K562 (cell line): ENCODE results near the gene STAM2. TPM values are rescaled to one million over a fixed set of nuclear protein-coding genes. Genes with fewer than 3 reads are reported as not detected.

Source experiments
- CTBP1 ChIP-seq: fragments of 450-650 bp; IDR thresholded peaks from 2 replicates; pipeline ENCODE4 v1.6.1; 2016; ENCODE audit warnings: borderline replicate concordance
- FOXK2 ChIP-seq, 2 experiments: fragments of 450-650 bp; IDR thresholded peaks in 1 of 2; conservative IDR thresholded peaks in 1 of 2; 2 replicates each; pipeline ENCODE4 v1.6.1; 2016; ENCODE audit warnings: low read depth in 2 of 2, mild to moderate bottlenecking in 1 of 2
- FOXM1 ChIP-seq, 2 experiments: fragments of 450-650 bp in 1 of 2; sonication (generic) in 1 of 2; formaldehyde crosslinking in 1 of 2; IDR thresholded peaks; 2 replicates each; pipeline versions ENCODE4 v1.6.1 to v1.9.0; 2017 to 2022; ENCODE audit warnings: low read depth in 2 of 2, mild to moderate bottlenecking in 2 of 2, missing genetic modification reagents in 1 of 2, moderate library complexity in 1 of 2
- HMG20A ChIP-seq: fragments of 450-650 bp; formaldehyde crosslinking; conservative IDR thresholded peaks from 2 replicates; pipeline ENCODE4 v1.4.0; 2020; ENCODE audit warnings: mild to moderate bottlenecking, mixed read lengths
- IFI16 ChIP-seq: fragments of 250-450 bp; sonication (Bioruptor Pico); IDR thresholded peaks from 2 replicates; pipeline ENCODE4 v2.1.2; 2022; ENCODE audit warnings: mild to moderate bottlenecking, inconsistent platforms
- LARP7 ChIP-seq: fragments of 450-650 bp; IDR thresholded peaks from 2 replicates; pipeline ENCODE4 v1.6.1; 2016
- RBM34 ChIP-seq: fragments of 200-400 bp; formaldehyde crosslinking; IDR thresholded peaks from 2 replicates; pipeline ENCODE4 v1.6.1; 2018; ENCODE audit warnings: low read length, borderline replicate concordance; ENCODE audit not compliant: insufficient read depth
- SMAD4 ChIP-seq: fragments of 250-450 bp; sonication (Bioruptor Pico); conservative IDR thresholded peaks from 2 replicates; pipeline ENCODE4 v1.8.0; 2021; ENCODE audit warnings: inconsistent platforms, mild to moderate bottlenecking, moderate library complexity
- TOE1 ChIP-seq, 2 experiments: fragments of 450-650 bp in 1 of 2; sonication (generic) in 1 of 2; formaldehyde crosslinking in 1 of 2; IDR thresholded peaks; 2 replicates each; pipeline versions ENCODE4 v1.7.1 to v1.8.0; 2016 to 2022; ENCODE audit warnings: borderline replicate concordance in 2 of 2, mild to moderate bottlenecking in 2 of 2, antibody characterized with exemption in 1 of 2, inconsistent platforms in 1 of 2, low read depth in 1 of 2, missing genetic modification reagents in 1 of 2, moderate library complexity in 1 of 2
- XRCC4 ChIP-seq: IDR thresholded peaks from one replicate; pipeline ENCODE4 v1.6.1; 2011; ENCODE audit not compliant: insufficient read depth, insufficient read length; ENCODE audit errors: extremely low read depth
- ZNF274 ChIP-seq: IDR thresholded peaks from 2 replicates; pipeline ENCODE4 v1.6.1; 2011; ENCODE audit warnings: low read depth, mild to moderate bottlenecking, low read length, moderate library complexity, borderline replicate concordance
- ZNF444 ChIP-seq: fragments of 250-450 bp; sonication (Bioruptor Pico); IDR thresholded peaks from 2 replicates; pipeline ENCODE4 v1.4.0; 2020; ENCODE audit warnings: mild to moderate bottlenecking, moderate library complexity
- polyA plus RNA-seq, 8 experiments: library from polyadenylated mRNA; depleted of rRNA in 4 of 8; stranded (reverse) in 5 of 8; unstranded in 3 of 8; fragments of >200 nt; fragmentation: Nextera tagmentation in 2 of 8; fragmentation: Illumina TruSeq in 1 of 8; extraction: Ambion mirVana in 2 of 8; extraction: Trizol in 1 of 8; gene quantifications; 2 replicates each; pipeline versions ENCODE4 v1.2.1 to v1.2.3, GENCODE V29; 2011 to 2014; ENCODE audit warnings: inconsistent platforms in 1 of 8, missing spikeins in 1 of 8
- total RNA-seq, 7 experiments: library from RNA; depleted of rRNA in 6 of 7; stranded (reverse); fragments of >200 nt in 6 of 7; fragmentation: Illumina TruSeq in 2 of 7; extraction: Trizol in 2 of 7; gene quantifications; 2 replicates each; pipeline versions ENCODE4 v1.2.1 to v1.2.3, GENCODE V29; 2011 to 2021; ENCODE audit warnings: low replicate concordance in 1 of 7
- TF ChIP-seq, protein P1 (sequence below): sonication (generic); formaldehyde crosslinking; IDR thresholded peaks from 2 replicates; pipeline ENCODE4 v1.8.0; 2023; ENCODE audit warnings: missing genetic modification reagents, mild to moderate bottlenecking, borderline replicate concordance
- TF ChIP-seq, protein P2 (sequence below), 2 experiments: fragments of 250-450 bp in 1 of 2; fragments of 450-650 bp in 1 of 2; sonication (Bioruptor Pico) in 1 of 2; IDR thresholded peaks; 2 replicates each; pipeline versions ENCODE4 v1.6.1 to v1.8.0; 2016 to 2021; ENCODE audit warnings: mild to moderate bottlenecking in 2 of 2, moderate library complexity in 2 of 2, missing compliant biosample characterization in 1 of 2, missing genetic modification characterization in 1 of 2
- TF ChIP-seq, protein P3 (sequence below): fragments of 450-650 bp; IDR thresholded peaks from 2 replicates; pipeline ENCODE4 v1.6.1; 2017; ENCODE audit warnings: mild to moderate bottlenecking, moderate library complexity
- TF ChIP-seq, protein P4 (sequence below): sonication (generic); formaldehyde crosslinking; IDR thresholded peaks from 2 replicates; pipeline ENCODE4 v1.9.0; 2022; ENCODE audit warnings: mild to moderate bottlenecking, missing genetic modification reagents

STAM2 gene
- total and polyA plus RNA-seq, 9 of the 15 experiments (the other 6 are each of a cell fraction or from before 2014, with no cell fraction given) = 4.5 to 13.9 (median 8.7) TPM

DNA sequence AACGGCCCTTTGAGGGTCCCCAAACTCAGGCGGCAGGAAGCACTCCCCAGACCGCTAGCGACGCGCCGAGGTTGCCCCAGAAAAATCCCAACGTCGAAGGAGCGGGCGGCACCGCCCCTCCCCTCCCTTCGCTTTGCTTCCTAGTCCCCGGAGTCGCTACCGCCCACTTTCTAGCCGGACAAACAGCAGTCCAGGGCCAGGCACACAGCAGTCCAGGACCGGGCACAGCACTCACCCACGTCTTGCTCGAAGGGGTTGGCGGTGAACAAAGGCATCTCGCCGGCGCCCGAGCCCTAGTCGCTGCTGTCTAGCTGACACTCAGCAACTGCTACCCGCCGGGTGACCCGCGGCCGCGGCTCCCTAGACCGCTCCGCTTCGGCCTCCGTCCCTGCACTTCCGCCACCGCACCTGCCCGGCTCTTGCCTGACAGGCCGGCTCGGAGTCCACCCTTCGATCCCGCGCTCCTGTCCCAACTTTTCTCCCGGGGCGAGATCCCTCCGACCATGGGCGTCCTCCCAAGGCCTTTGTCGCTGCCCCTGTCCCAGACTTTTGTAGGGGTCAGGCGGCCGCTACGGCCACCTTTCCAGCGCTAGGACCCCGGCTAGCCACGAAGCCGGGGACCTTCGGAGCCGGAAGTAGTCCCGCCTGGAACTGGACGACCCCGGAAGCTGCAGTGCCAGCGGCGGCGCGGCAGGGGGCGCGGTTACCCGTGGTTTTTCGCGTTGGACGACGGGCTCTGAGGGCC lies at the start of gene STAM2 (continued):
- TF ChIP-seq IFI16 (CRISPR knock-in tag) (no peak), ZNF444 (CRISPR knock-in tag) (no peak), FOXM1 (IDR thresholded peaks at IDR 0.05; ENCODE audit: low read depth) (peak; percentile 43), FOXM1 (CRISPR knock-in tag; IDR thresholded peaks at IDR 0.05; ENCODE audit: low read depth) (no peak; the same call in 1 of the 2 replicates), XRCC4 (no peak), SMAD4 (CRISPR knock-in tag) (peak; percentile 100), HMG20A (CRISPR knock-in tag) (no peak), TOE1 (IDR thresholded peaks at IDR 0.05; ENCODE audit: borderline replicate concordance) (peak; percentile 85), TOE1 (CRISPR knock-in tag; IDR thresholded peaks at IDR 0.05; ENCODE audit: borderline replicate concordance, low read depth) (no peak), CTBP1 (peak; percentile 78), RBM34 (no peak), FOXK2 (conservative IDR thresholded peaks at IDR 0.05 in 1 of 2, IDR thresholded peaks at IDR 0.05 in 1 of 2; ENCODE audit: low read depth in 2 of 2) (peak in 1 of 2 experiments; percentile 42; a peak in 2 of 4 replicates), LARP7 (no peak), ZNF274 (no peak; the same call in 1 of the 2 replicates)
- TF ChIP-seq, protein P1, sequence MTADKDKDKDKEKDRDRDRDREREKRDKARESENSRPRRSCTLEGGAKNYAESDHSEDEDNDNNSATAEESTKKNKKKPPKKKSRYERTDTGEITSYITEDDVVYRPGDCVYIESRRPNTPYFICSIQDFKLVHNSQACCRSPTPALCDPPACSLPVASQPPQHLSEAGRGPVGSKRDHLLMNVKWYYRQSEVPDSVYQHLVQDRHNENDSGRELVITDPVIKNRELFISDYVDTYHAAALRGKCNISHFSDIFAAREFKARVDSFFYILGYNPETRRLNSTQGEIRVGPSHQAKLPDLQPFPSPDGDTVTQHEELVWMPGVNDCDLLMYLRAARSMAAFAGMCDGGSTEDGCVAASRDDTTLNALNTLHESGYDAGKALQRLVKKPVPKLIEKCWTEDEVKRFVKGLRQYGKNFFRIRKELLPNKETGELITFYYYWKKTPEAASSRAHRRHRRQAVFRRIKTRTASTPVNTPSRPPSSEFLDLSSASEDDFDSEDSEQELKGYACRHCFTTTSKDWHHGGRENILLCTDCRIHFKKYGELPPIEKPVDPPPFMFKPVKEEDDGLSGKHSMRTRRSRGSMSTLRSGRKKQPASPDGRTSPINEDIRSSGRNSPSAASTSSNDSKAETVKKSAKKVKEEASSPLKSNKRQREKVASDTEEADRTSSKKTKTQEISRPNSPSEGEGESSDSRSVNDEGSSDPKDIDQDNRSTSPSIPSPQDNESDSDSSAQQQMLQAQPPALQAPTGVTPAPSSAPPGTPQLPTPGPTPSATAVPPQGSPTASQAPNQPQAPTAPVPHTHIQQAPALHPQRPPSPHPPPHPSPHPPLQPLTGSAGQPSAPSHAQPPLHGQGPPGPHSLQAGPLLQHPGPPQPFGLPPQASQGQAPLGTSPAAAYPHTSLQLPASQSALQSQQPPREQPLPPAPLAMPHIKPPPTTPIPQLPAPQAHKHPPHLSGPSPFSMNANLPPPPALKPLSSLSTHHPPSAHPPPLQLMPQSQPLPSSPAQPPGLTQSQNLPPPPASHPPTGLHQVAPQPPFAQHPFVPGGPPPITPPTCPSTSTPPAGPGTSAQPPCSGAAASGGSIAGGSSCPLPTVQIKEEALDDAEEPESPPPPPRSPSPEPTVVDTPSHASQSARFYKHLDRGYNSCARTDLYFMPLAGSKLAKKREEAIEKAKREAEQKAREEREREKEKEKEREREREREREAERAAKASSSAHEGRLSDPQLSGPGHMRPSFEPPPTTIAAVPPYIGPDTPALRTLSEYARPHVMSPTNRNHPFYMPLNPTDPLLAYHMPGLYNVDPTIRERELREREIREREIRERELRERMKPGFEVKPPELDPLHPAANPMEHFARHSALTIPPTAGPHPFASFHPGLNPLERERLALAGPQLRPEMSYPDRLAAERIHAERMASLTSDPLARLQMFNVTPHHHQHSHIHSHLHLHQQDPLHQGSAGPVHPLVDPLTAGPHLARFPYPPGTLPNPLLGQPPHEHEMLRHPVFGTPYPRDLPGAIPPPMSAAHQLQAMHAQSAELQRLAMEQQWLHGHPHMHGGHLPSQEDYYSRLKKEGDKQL (CRISPR knock-in tag) = no peak
- TF ChIP-seq, protein P2, sequence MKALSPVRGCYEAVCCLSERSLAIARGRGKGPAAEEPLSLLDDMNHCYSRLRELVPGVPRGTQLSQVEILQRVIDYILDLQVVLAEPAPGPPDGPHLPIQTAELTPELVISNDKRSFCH (CRISPR knock-in tag; IDR thresholded peaks at IDR 0.05) = no peak
- TF ChIP-seq, protein P2 (tag; IDR thresholded peaks at IDR 0.05) = 0 out of 2 replicates have a peak, but pooled peaks have one; percentile 63
- TF ChIP-seq, protein P3, sequence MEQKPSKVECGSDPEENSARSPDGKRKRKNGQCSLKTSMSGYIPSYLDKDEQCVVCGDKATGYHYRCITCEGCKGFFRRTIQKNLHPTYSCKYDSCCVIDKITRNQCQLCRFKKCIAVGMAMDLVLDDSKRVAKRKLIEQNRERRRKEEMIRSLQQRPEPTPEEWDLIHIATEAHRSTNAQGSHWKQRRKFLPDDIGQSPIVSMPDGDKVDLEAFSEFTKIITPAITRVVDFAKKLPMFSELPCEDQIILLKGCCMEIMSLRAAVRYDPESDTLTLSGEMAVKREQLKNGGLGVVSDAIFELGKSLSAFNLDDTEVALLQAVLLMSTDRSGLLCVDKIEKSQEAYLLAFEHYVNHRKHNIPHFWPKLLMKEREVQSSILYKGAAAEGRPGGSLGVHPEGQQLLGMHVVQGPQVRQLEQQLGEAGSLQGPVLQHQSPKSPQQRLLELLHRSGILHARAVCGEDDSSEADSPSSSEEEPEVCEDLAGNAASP = no peak
- TF ChIP-seq, protein P4, sequence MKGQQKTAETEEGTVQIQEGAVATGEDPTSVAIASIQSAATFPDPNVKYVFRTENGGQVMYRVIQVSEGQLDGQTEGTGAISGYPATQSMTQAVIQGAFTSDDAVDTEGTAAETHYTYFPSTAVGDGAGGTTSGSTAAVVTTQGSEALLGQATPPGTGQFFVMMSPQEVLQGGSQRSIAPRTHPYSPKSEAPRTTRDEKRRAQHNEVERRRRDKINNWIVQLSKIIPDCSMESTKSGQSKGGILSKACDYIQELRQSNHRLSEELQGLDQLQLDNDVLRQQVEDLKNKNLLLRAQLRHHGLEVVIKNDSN = no peak
